Muscle of leg (tissue), 11 donors: ENCODE results near the gene IER5. TPM values are rescaled to one million over a fixed set of nuclear protein-coding genes. Genes with fewer than 3 reads are reported as not detected.
A peak's percentile ranks its signal among the peaks of the same experiment; 100 is the strongest.

Experiments
- DNase-seq: peaks from one replicate; pipeline ENCODE4 v3.0.0; 2013
- H3K27ac ChIP-seq: one replicate; pipeline ENCODE4 v1.5.1; 2013; ENCODE audit warnings: mild to moderate bottlenecking, low read length, control low read depth
- H3K27me3 ChIP-seq: one replicate; pipeline ENCODE4 v1.6.1; 2013; ENCODE audit warnings: low read length; ENCODE audit not compliant: control insufficient read depth, insufficient read depth
- H3K36me3 ChIP-seq: one replicate; pipeline ENCODE4 v1.6.1; 2013; ENCODE audit warnings: low read length; ENCODE audit not compliant: control insufficient read depth, insufficient read depth
- H3K4me1 ChIP-seq: one replicate; pipeline ENCODE4 v1.6.1; 2013; ENCODE audit warnings: low read length; ENCODE audit not compliant: control insufficient read depth, insufficient read depth
- H3K4me3 ChIP-seq: one replicate; pipeline ENCODE4 v1.5.1; 2013; ENCODE audit warnings: low read length, control low read depth
- H3K9me3 ChIP-seq: replicated peaks from 2 replicates; pipeline ENCODE4 v1.6.1; 2013; ENCODE audit warnings: low read depth, low read length; ENCODE audit not compliant: control insufficient read depth
- WGBS: methylation state at CpG from one replicate; pipeline ENCODE4 v1.1.5; 2013; ENCODE audit warnings: missing lambda C conversion rate; ENCODE audit not compliant: insufficient coverage; 5-methylcytosine and 5-hydroxymethylcytosine counted together
- polyA plus RNA-seq, 8 donors: library from polyadenylated mRNA; unstranded; fragments of 120-200 nt; gene quantifications; one replicate each; pipeline versions ENCODE4 v1.2.1 to v1.2.3, GENCODE V29; 2013; ENCODE audit warnings: inconsistent platforms in 1 of 8, low replicate concordance in 1 of 8; ENCODE audit not compliant: insufficient read length in 8 of 8, insufficient read depth in 1 of 8
- total RNA-seq: library from RNA; stranded (reverse); fragments of 120-200 nt; gene quantifications from one replicate; pipeline ENCODE4 v1.2.4, GENCODE V29; 2013

IER5 gene
- total and polyA plus RNA-seq, 9 donors: 6.7 to 15.9 (median 9.2) TPM

DNA sequence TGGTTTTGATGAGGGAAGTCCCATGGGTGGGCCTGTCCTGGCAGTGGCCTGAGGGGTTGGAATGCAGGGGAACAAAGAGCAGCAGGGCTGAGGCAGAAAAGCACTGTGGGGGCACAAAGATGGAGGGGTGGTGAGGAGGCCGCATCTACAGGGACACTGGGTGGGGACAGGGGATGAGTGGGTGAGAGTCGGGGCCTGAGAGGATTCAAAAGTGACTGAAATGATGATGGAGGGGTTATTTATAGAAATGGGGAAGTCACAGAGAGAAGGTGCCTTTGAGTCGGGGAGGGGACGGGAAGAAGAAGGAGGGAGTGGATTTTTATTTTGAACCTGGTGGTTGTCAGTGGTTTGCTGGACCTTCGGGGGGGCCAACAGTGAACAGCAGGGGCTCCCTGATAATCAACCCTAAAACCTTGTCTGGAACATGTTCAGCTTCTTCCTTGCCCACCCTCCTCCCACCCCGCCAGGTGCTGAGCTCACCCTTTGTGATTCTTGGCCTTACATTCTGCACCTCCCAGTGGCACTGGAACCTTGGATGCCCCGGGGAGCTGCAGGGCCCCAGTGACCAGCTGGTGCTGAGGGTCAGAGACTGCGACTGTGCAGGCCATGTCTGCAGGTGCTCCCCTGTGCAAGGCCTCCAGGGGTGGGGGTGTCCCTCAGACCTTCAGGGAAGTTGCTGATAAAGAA lies 42.9 kb downstream of the IER5 start:
- Histone ChIP-seq H3K36me3 (no peaks in the 10 kb centered on the region), H3K27ac (no peak overlapping the region), H3K4me1 (peaks cover 52% of the 10 kb centered on the region), H3K9me3 (no peaks in the 10 kb centered on the region), H3K27me3 (no peaks in the 10 kb centered on the region), H3K4me3 (no peak overlapping the region)
- no peak for DNase-seq
- 80% methylated on average over 6 of the region's 8 CpGs for WGBS

- Histone ChIP-seq H3K36me3 (no peaks in the 10 kb centered on the region), H3K4me3 (no peak overlapping the region), H3K27me3 (no peaks in the 10 kb centered on the region), H3K4me1 (peaks cover 40% of the 10 kb centered on the region), H3K9me3 (no peaks in the 10 kb centered on the region), H3K27ac (no peak overlapping the region)
- DNase-seq: no peak
- 82% methylated on average over 5 of the region's 6 CpGs for WGBS
These were observed 45.0 kb downstream of the IER5 start for GRCh38 chr1:181133441-181133951.

GRCh38 chr1:181133969-181134418 lies 45.5 kb downstream of the IER5 start:
- Histone ChIP-seq H3K27me3 (no peaks in the 10 kb centered on the region), H3K36me3 (no peaks in the 10 kb centered on the region), H3K4me1 (peaks cover 35% of the 10 kb centered on the region), H3K27ac (no peak overlapping the region), H3K9me3 (no peaks in the 10 kb centered on the region), H3K4me3 (no peak overlapping the region)
- WGBS: 94% methylated on average over 11 of the region's 12 CpGs
- no peak for DNase-seq

- H3K4me1 ChIP-seq: peaks cover 33% of the 10 kb centered on the region
- 86% methylated on average over 12 of the region's 17 CpGs for WGBS
These were observed 46.3 kb downstream of the IER5 start for GRCh38 chr1:181134543-181135436.

GRCh38 chr1:181135437-181135731 lies 46.9 kb downstream of the IER5 start:
- peak overlapping the region; percentile 73 for H3K27ac ChIP-seq
- no peaks in the 10 kb centered on the region for H3K9me3 ChIP-seq
- DNase-seq: no peak
- peaks cover 29% of the 10 kb centered on the region for H3K4me1 ChIP-seq
- 25% methylated on average over 1 of the region's 2 CpGs for WGBS
- H3K4me3 ChIP-seq: no peak overlapping the region
- H3K27me3 ChIP-seq: no peaks in the 10 kb centered on the region
- H3K36me3 ChIP-seq: no peaks in the 10 kb centered on the region

More at GRCh38 chr1:181134543-181135436, 46.3 kb downstream of the IER5 start:
- no peaks in the 10 kb centered on the region for H3K36me3 ChIP-seq
- no peaks in the 10 kb centered on the region for H3K9me3 ChIP-seq
- no peaks in the 10 kb centered on the region for H3K27me3 ChIP-seq
- H3K4me3 ChIP-seq: no peak overlapping the region
- DNase-seq: peak; percentile 46
- peak overlapping the region; percentile 73 for H3K27ac ChIP-seq

DNA sequence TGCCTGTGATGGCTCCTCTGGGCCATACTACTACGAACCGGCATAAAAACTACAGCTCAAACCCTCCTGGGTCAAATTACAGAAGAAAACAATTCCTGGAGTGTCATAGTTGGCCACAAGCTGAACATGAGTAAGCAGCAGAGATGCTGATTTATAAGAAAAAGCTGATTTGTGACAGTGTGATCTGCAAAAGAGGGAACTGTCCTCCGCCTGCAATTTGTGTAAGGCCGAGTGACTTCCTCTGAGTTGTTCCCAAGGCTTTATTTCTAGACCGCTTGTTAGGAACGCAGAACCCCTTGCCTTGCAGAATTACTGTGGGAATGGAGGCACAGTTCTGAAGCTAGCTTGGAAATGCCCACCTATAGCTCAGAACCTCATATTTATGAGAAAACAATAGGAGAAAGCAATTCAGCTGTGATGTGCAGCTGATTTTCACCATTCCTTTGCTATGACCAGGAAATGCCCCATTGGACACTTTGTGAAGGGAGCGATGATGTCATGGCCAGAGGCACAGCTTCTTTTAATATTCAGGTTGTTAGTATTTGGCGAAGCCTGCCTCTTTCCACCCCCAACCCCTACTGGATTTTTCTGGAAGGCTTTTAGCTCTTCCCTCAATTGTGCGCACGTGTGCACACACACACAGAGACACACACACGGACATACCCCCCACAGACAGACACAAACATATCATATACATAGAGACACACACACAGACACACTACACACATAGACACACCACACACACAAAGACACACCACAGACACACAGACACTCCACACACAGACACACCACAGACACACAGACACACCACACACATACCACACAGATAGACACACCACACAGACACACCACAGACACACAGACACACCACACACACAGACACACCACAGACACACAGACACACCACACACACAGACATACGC lies 47.6 kb downstream of the IER5 start:
- 68% methylated on average over 3 of the region's 12 CpGs for WGBS
- Histone ChIP-seq H3K36me3 (no peaks in the 10 kb centered on the region), H3K27me3 (no peaks in the 10 kb centered on the region), H3K4me3 (no peak overlapping the region), H3K9me3 (no peaks in the 10 kb centered on the region), H3K4me1 (peaks cover 29% of the 10 kb centered on the region), H3K27ac (peak overlapping the region; percentile 73)
- DNase-seq: peak; percentile 76

DNA sequence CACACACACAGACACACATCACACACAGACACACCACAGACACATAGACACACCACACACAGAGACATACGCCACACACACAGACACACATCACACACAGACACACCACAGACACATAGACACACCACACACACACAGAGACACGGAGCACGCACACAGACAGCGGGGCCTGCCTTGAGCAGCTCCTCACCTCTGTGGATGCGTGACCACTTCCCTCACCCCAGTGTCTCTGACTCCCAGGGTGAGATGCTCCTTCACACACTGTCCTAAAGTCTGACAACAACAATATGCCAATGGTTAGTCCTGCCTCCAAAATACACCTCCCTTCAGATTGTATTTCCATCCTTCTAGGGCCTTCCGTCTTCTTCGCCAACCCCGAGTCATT lies 48.2 kb downstream of the IER5 start:
- Histone ChIP-seq H3K4me3 (no peak overlapping the region), H3K36me3 (no peaks in the 10 kb centered on the region), H3K4me1 (peaks cover 30% of the 10 kb centered on the region), H3K27me3 (no peaks in the 10 kb centered on the region), H3K27ac (no peak overlapping the region), H3K9me3 (no peaks in the 10 kb centered on the region)
- no peak for DNase-seq
- WGBS: 94% methylated on average over 4 of the region's 8 CpGs

GRCh38 chr1:181137217-181137743 lies 48.8 kb downstream of the IER5 start:
- Histone ChIP-seq H3K36me3 (no peaks in the 10 kb centered on the region), H3K27me3 (no peaks in the 10 kb centered on the region), H3K9me3 (no peaks in the 10 kb centered on the region), H3K4me3 (no peak overlapping the region), H3K27ac (no peak overlapping the region), H3K4me1 (peaks cover 35% of the 10 kb centered on the region)
- WGBS: 86% methylated on average over 12 of the region's 12 CpGs
- no peak for DNase-seq

DNA sequence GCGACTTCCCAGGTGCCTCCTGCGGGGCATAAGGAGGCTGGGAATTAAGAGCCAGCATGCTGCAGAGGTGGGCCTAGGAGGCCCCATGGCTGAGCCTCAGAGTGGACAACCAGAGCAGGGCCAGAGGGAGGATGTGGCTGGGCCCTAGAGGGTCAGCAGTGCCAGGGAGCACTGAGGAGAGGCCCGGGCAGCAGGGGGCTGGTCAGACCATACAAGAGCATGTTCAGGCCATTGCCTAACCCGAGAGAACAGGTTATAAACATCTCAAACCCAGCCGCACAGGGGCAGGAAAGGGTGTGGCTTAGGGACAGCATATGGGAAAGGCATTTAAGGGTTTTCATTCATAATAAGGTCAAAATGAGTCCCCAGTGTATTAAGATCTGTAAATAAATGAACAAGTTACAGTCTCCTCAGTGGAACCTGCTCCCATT lies 51.1 kb downstream of the IER5 start:
- H3K4me3 ChIP-seq: no peak overlapping the region
- no peak for DNase-seq
- no peak overlapping the region for H3K27ac ChIP-seq
- H3K36me3 ChIP-seq: no peaks in the 10 kb centered on the region
- no peaks in the 10 kb centered on the region for H3K27me3 ChIP-seq
- peaks cover 34% of the 10 kb centered on the region for H3K4me1 ChIP-seq
- H3K9me3 ChIP-seq: no peaks in the 10 kb centered on the region
- 34% methylated on average over 3 of the region's 5 CpGs for WGBS
